ENCODE data around the gene CBX3. TPM values are rescaled to one million over a fixed set of nuclear protein-coding genes. Genes with fewer than 3 reads are reported as not detected.

Gene CBX3
- total and polyA plus RNA-seq, 2 of the 8 experiments (the other 6 are each of a cell fraction or from before 2014, with no cell fraction given) = 71.3 to 258 TPM

Other genes with a start within 250 kb of the CBX3 start
- 62.6 and 64.9 TPM in 2 replicates for gene NFE2L3, start 49.5 kb upstream of the CBX3 start, total RNA-seq (2021; fragmentation: NEBNext Ultra II Directional; extraction: Animal tissue kit (Norgen Biotek cat#: 25700))
- 27.6 and 76.5 TPM in 2 replicates for gene NFE2L3, start 49.5 kb upstream of the CBX3 start, polyA plus RNA-seq (2011; rRNA removed)
- gene HNRNPA2B1, start 999 bp upstream of the CBX3 start, total RNA-seq (2021; fragmentation: NEBNext Ultra II Directional; extraction: Animal tissue kit (Norgen Biotek cat#: 25700)) = 1,232 and 1,255 TPM in 2 replicates
- 194 and 276 TPM in 2 replicates for gene HNRNPA2B1, start 999 bp upstream of the CBX3 start, polyA plus RNA-seq (2011; rRNA removed)
- gene SNX10, start 90.1 kb downstream of the CBX3 start, total RNA-seq (2021; fragmentation: NEBNext Ultra II Directional; extraction: Animal tissue kit (Norgen Biotek cat#: 25700)) = 9.6 and 9.9 TPM in 2 replicates
- 1.9 and 4.4 TPM in 2 replicates for gene SNX10, start 90.1 kb downstream of the CBX3 start, polyA plus RNA-seq (2011; rRNA removed)

Measured in H1 (cell line).